NK-92 treated with Interleukin-12 subunit alpha and Interleukin-12 subunit beta, amount 100 ng/mL, for 24 hours (cell line): ENCODE data around the gene MCCD1.

ENCODE experiments used
- DNase-seq: peaks from one replicate; lab custom pipeline; 2025; lab: John Stamatoyannopoulos, UW

The MCCD1 gene

GRCh38 chr6:31513456-31514165 is 15.2 kb upstream of the MCCD1 start:
- DNase-seq: no peak

GRCh38 chr6:31521835-31522234 is 6.9 kb upstream of the MCCD1 start:
- no peak for DNase-seq

GRCh38 chr6:31525553-31525931 is 3.2 kb upstream of the MCCD1 start:
- DNase-seq: no peak

GRCh38 chr6:31525932-31526591 is 2.7 kb upstream of the MCCD1 start:
- no peak for DNase-seq

- DNase-seq: no peak
Measured at GRCh38 chr6:31528307-31528777, 420 bp upstream of the MCCD1 start.

GRCh38 chr6:31529329-31530150 is 778 bp downstream of the MCCD1 start:
- no peak for DNase-seq

GRCh38 chr6:31530659-31531058 is 1.9 kb downstream of the MCCD1 start:
- no peak for DNase-seq

- DNase-seq: no peak
Measured at GRCh38 chr6:31531162-31531561, 2.4 kb downstream of the MCCD1 start.

GRCh38 chr6:31531771-31532643 is 3.2 kb downstream of the MCCD1 start:
- no peak for DNase-seq

GRCh38 chr6:31532644-31533454 is 4.1 kb downstream of the MCCD1 start:
- DNase-seq: no peak

GRCh38 chr6:31533455-31533841 is 4.7 kb downstream of the MCCD1 start:
- DNase-seq: no peak

GRCh38 chr6:31534011-31534410 is 5.2 kb downstream of the MCCD1 start:
- DNase-seq: no peak

- no peak for DNase-seq
Measured at GRCh38 chr6:31534521-31535040, 5.8 kb downstream of the MCCD1 start.

- no peak for DNase-seq
Measured at GRCh38 chr6:31535538-31536324, 7.0 kb downstream of the MCCD1 start.

GRCh38 chr6:31538805-31539400 is 10.1 kb downstream of the MCCD1 start:
- no peak for DNase-seq

- DNase-seq: no peak
Measured at GRCh38 chr6:31540640-31541039, 11.9 kb downstream of the MCCD1 start.

GRCh38 chr6:31541059-31541657 is 12.4 kb downstream of the MCCD1 start:
- peak; percentile 57 for DNase-seq

GRCh38 chr6:31541658-31542521 is 13.1 kb downstream of the MCCD1 start, which contains the start of gene DDX39B:
Gene DDX39B (minus strand): TSS chr6:31542003. CDS start chr6:31540532, 1,471 bp downstream.
- DNase-seq: peak; percentile 93
